K562 (cell line): Measurements from ENCODE around the gene COPS4. TPM values are rescaled to one million over a fixed set of nuclear protein-coding genes. Genes with fewer than 3 reads are reported as not detected.

Source experiments
- ATF1 ChIP-seq, 2 experiments: fragments of 450-650 bp in 1 of 2; IDR thresholded peaks; 2 replicates each; pipeline ENCODE4 v1.6.1; 2016; ENCODE audit warnings: missing compliant biosample characterization in 1 of 2, missing genetic modification characterization in 1 of 2
- CCNT2 ChIP-seq: IDR thresholded peaks from 2 replicates; pipeline ENCODE4 v1.6.1; 2011; ENCODE audit warnings: borderline replicate concordance, low read depth, mild to moderate bottlenecking, moderate library complexity, mixed read lengths, low read length; ENCODE audit not compliant: insufficient read length; ENCODE audit errors: extremely low read depth
- DPF2 ChIP-seq: fragments of 450-650 bp; IDR thresholded peaks from 2 replicates; pipeline ENCODE4 v1.6.1; 2016
- EHMT2 ChIP-seq: fragments of 450-650 bp; IDR thresholded peaks from 2 replicates; pipeline ENCODE4 v1.6.1; 2018; ENCODE audit warnings: antibody characterized with exemption
- ELK1 ChIP-seq: sonication (generic); formaldehyde crosslinking; IDR thresholded peaks from 2 replicates; pipeline ENCODE4 v1.8.1; 2022; ENCODE audit warnings: missing genetic modification reagents
- GABPA ChIP-seq: fragments of 200-800 bp; sonication (Bioruptor generic); conservative IDR thresholded peaks from 2 replicates; pipeline ENCODE4 v1.6.1; 2016; ENCODE audit warnings: low read depth, missing genetic modification characterization, missing compliant biosample characterization
- HMGN3 ChIP-seq: IDR thresholded peaks from 2 replicates; pipeline ENCODE4 v1.6.1; 2011; ENCODE audit warnings: borderline replicate concordance, low read depth, mild to moderate bottlenecking, mixed read lengths, low read length; ENCODE audit not compliant: insufficient read length; ENCODE audit errors: extremely low read depth
- MAZ ChIP-seq, 2 experiments: fragments of 450-650 bp in 1 of 2; sonication (generic) in 1 of 2; formaldehyde crosslinking; IDR thresholded peaks in 1 of 2; conservative IDR thresholded peaks in 1 of 2; 2 replicates each; pipeline versions ENCODE4 v1.4.0 to v1.5.0; 2020; ENCODE audit warnings: mild to moderate bottlenecking in 1 of 2, missing genetic modification reagents in 1 of 2
- MCM5 ChIP-seq: fragments of 450-650 bp; IDR thresholded peaks from 2 replicates; pipeline ENCODE4 v1.6.1; 2016; ENCODE audit warnings: low read depth
- NEUROD1 ChIP-seq: fragments of 150-350 bp; IDR thresholded peaks from 2 replicates; pipeline ENCODE4 v1.6.1; 2014; ENCODE audit warnings: borderline replicate concordance, low read length, low read depth; ENCODE audit not compliant: partially characterized antibody
- NFXL1 ChIP-seq: fragments of 450-650 bp; formaldehyde crosslinking; IDR thresholded peaks from 2 replicates; pipeline ENCODE4 v1.4.0; 2021; ENCODE audit warnings: mild to moderate bottlenecking
- NR2C1 ChIP-seq, 2 experiments: fragments of 450-650 bp; IDR thresholded peaks; 2 replicates each; pipeline ENCODE4 v1.6.1; 2017; ENCODE audit warnings: mild to moderate bottlenecking in 2 of 2, antibody characterized with exemption in 1 of 2, inconsistent platforms in 1 of 2, missing compliant biosample characterization in 1 of 2, missing genetic modification characterization in 1 of 2
- NR2F6 ChIP-seq: fragments of 450-650 bp; formaldehyde crosslinking; IDR thresholded peaks from 2 replicates; pipeline ENCODE4 v1.4.0; 2020; ENCODE audit warnings: mild to moderate bottlenecking
- PRDM10 ChIP-seq: fragments of 450-650 bp; IDR thresholded peaks from 2 replicates; pipeline ENCODE4 v1.6.1; 2018; ENCODE audit not compliant: partially characterized antibody
- RBBP5 ChIP-seq: fragments of 200-600 bp; sonication (generic); IDR thresholded peaks from 2 replicates; pipeline ENCODE4 v1.6.1; 2012; ENCODE audit warnings: borderline replicate concordance, mild to moderate bottlenecking, low read length, control low read depth, inconsistent platforms; ENCODE audit not compliant: insufficient read depth, poor library complexity, severe bottlenecking
- SIN3A ChIP-seq, 2 experiments: fragments of 150-350 bp in 1 of 2; IDR thresholded peaks; 2 replicates each; pipeline ENCODE4 v1.6.1; 2011 to 2016; ENCODE audit warnings: borderline replicate concordance in 2 of 2, low read depth in 2 of 2, low read length in 2 of 2, mild to moderate bottlenecking in 2 of 2, moderate library complexity in 2 of 2; ENCODE audit not compliant: control insufficient read depth in 1 of 2
- SRF ChIP-seq, 2 experiments: fragments of 250-450, 450-650 bp in 1 of 2; sonication (Bioruptor Pico) in 1 of 2; sonication (generic) in 1 of 2; formaldehyde crosslinking; IDR thresholded peaks; 2 replicates each; pipeline versions ENCODE4 v1.5.0 to v1.5.1; 2020 to 2022; ENCODE audit warnings: mild to moderate bottlenecking in 1 of 2, missing genetic modification reagents in 1 of 2
- TFAP4 ChIP-seq: sonication (generic); formaldehyde crosslinking; IDR thresholded peaks from 2 replicates; pipeline ENCODE4 v1.8.0; 2022; ENCODE audit warnings: missing genetic modification reagents, mild to moderate bottlenecking, moderate library complexity, borderline replicate concordance
- ZBTB7A ChIP-seq: IDR thresholded peaks from 2 replicates; pipeline ENCODE4 v1.6.1; 2011; ENCODE audit warnings: low read depth, mild to moderate bottlenecking, low read length, moderate library complexity, borderline replicate concordance; ENCODE audit not compliant: control insufficient read depth
- polyA plus RNA-seq, 8 experiments: library from polyadenylated mRNA; depleted of rRNA in 4 of 8; stranded (reverse) in 5 of 8; unstranded in 3 of 8; fragments of >200 nt; fragmentation: Nextera tagmentation in 2 of 8; fragmentation: Illumina TruSeq in 1 of 8; extraction: Ambion mirVana in 2 of 8; extraction: Trizol in 1 of 8; gene quantifications; 2 replicates each; pipeline versions ENCODE4 v1.2.1 to v1.2.3, GENCODE V29; 2011 to 2014; ENCODE audit warnings: inconsistent platforms in 1 of 8, missing spikeins in 1 of 8
- total RNA-seq, 7 experiments: library from RNA; depleted of rRNA in 6 of 7; stranded (reverse); fragments of >200 nt in 6 of 7; fragmentation: Illumina TruSeq in 2 of 7; extraction: Trizol in 2 of 7; gene quantifications; 2 replicates each; pipeline versions ENCODE4 v1.2.1 to v1.2.3, GENCODE V29; 2011 to 2021; ENCODE audit warnings: low replicate concordance in 1 of 7

The COPS4 gene
- total and polyA plus RNA-seq, 9 of the 15 experiments (the other 6 are each of a cell fraction or from before 2014, with no cell fraction given) = 44.7 to 180 (median 70.9) TPM

GRCh38 chr4:83010522-83011318 lies 24.3 kb upstream of the COPS4 start, which contains the start of gene LIN54 (continued):
- TF ChIP-seq NR2C1 (IDR thresholded peaks at IDR 0.05) = peak; percentile 69
- TF ChIP-seq NR2C1 (tag; IDR thresholded peaks at IDR 0.05) = peak; percentile 65; the same call in 1 of the 2 replicates
- TF ChIP-seq PRDM10 = peak; percentile 16
- no peak for TF ChIP-seq SRF (CRISPR knock-in tag; IDR thresholded peaks at IDR 0.05)
- TF ChIP-seq NFXL1 (CRISPR knock-in tag) = no peak
- TF ChIP-seq SIN3A (IDR thresholded peaks at IDR 0.05; ENCODE audit: borderline replicate concordance in 2 of 2, control insufficient read depth in 1 of 2, low read depth in 2 of 2, low read length in 2 of 2) = peak in 1 of 2 experiments; percentile 57; a peak in 2 of 4 replicates
- peak; percentile 62 for TF ChIP-seq HMGN3
- TF ChIP-seq MCM5 = no peak
- TF ChIP-seq GABPA (tag) = peak; percentile 69
- no peak for TF ChIP-seq ATF1 (CRISPR knock-in tag; IDR thresholded peaks at IDR 0.05)
- TF ChIP-seq ATF1 (tag; IDR thresholded peaks at IDR 0.05) = peak; percentile 71
- 0 out of 2 replicates have a peak, but pooled peaks have one; percentile 10 for TF ChIP-seq TFAP4 (CRISPR knock-in tag)
- TF ChIP-seq ELK1 (CRISPR knock-in tag) = no peak
- TF ChIP-seq EHMT2 = no peak
- peak; percentile 75 to 91 for TF ChIP-seq MAZ (CRISPR knock-in tag; conservative IDR thresholded peaks at IDR 0.05 in 1 of 2, IDR thresholded peaks at IDR 0.05 in 1 of 2)
- peak; percentile 24 for TF ChIP-seq CCNT2
- TF ChIP-seq ZBTB7A = 0 out of 2 replicates have a peak, but pooled peaks have one; percentile 50
- TF ChIP-seq DPF2 = no peak
- peak; percentile 87 for TF ChIP-seq RBBP5
- TF ChIP-seq NEUROD1 = no peak
- TF ChIP-seq NR2F6 (CRISPR knock-in tag) = no peak
